ENCODE measurements around the gene NCOR2. TPM values are rescaled to one million over a fixed set of nuclear protein-coding genes. Genes with fewer than 3 reads are reported as not detected.

Gene NCOR2
- total RNA-seq, 1 experiment from 2014 or later = 153 TPM

DNA sequence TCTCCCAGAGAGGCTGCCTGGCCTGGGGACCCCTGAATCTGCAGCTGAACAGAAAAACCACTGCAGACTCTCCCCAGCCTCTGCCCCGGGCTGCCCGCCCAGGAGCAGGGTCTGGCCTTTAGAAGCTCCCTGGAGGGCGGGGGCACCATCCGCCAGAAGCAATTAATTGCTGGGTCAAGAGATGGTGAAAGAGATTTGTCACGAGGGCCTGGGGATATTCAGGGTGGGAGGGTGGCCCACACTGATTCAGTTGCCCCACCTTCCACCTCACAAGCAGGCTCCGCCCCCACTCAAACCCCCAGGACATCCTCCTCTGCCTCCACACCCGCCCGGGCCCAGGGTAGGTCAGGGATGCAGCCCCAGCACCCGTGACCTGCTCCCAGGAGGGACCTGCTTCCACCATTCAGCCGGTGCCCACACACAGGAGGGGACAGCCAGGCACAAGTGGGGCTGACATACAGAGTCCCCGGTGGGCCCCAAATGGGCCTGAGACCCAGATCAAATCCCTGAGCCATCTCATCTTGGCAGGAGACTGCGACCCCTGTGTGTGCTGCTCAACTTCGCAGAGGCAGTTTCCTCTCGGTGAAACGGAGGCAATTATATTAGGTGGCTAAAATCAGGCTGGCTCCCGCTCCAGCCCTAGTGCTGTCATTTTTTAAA, 23.0 kb downstream of the NCOR2 start:
- no peak overlapping the region for H3K4me2 ChIP-seq (ENCODE audit: low read length)
- CTCF ChIA-PET = no interaction called here
- H2AFZ ChIP-seq (ENCODE audit: low read depth, low read length, poor library complexity, severe bottlenecking) = no peak overlapping the region
- RAD21 ChIA-PET (ENCODE audit: low non-redundant PET in 1 of 2, low total read pairs in 2 of 2, uncharacterized antibody in 2 of 2, unreplicated experiment in 2 of 2) = no interaction called here
- 0 out of 4 replicates have a peak, but pooled peaks cover 0 to 3% of the 10 kb centered on the region in 2 experiments for H3K36me3 ChIP-seq (ENCODE audit: control insufficient read depth in 1 of 2, insufficient read depth in 2 of 2, low read length in 2 of 2)
- H3K27me3 ChIP-seq (ENCODE audit: insufficient read depth, low read length) = no peaks in the 10 kb centered on the region
- H3K4me3 ChIP-seq (replicated peaks in 1 of 2; ENCODE audit: low read depth in 1 of 2, low read length in 2 of 2) = no peak overlapping the region
- intact Hi-C loops (cut with micrococcal nuclease) = no loop called here
- BruUV-seq (replicated peaks) = no TSS peak
- no peaks in the 10 kb centered on the region for H3K9me2 ChIP-seq (ENCODE audit: insufficient read depth)
- peaks cover 7 to 42% of the 10 kb centered on the region in 2 experiments; a peak in 3 of 4 replicates for H3K4me1 ChIP-seq (ENCODE audit: control insufficient read depth in 1 of 2, insufficient read depth in 2 of 2, low read length in 2 of 2)
- H3K79me2 ChIP-seq (ENCODE audit: insufficient read depth, low read length) = peaks cover 77% of the 10 kb centered on the region
- POLR2A ChIA-PET = no interaction called here
- DNase-seq (ENCODE audit: low read depth, low spot score) (no peak), ATAC-seq (no peak)
- H3K9me3 ChIP-seq (ENCODE audit: control insufficient read depth in 1 of 2, insufficient read depth in 1 of 2, low read depth in 1 of 2, low read length in 2 of 2) = no peaks in the 10 kb centered on the region
- TF ChIP-seq SP1 (IDR thresholded peaks at IDR 0.05; ENCODE audit: low read depth) = no peak
- TF ChIP-seq ATF3 (IDR thresholded peaks at IDR 0.05) = no peak
- no peak for TF ChIP-seq ZFX (IDR thresholded peaks at IDR 0.05)
- no peak for TF ChIP-seq RAD21 (IDR thresholded peaks at IDR 0.05; ENCODE audit: low read depth)
- TF ChIP-seq SIN3A (IDR thresholded peaks at IDR 0.05; ENCODE audit: low read depth) = no peak
- no peak for TF ChIP-seq MAX (IDR thresholded peaks at IDR 0.05)
- TF ChIP-seq, protein P1, sequence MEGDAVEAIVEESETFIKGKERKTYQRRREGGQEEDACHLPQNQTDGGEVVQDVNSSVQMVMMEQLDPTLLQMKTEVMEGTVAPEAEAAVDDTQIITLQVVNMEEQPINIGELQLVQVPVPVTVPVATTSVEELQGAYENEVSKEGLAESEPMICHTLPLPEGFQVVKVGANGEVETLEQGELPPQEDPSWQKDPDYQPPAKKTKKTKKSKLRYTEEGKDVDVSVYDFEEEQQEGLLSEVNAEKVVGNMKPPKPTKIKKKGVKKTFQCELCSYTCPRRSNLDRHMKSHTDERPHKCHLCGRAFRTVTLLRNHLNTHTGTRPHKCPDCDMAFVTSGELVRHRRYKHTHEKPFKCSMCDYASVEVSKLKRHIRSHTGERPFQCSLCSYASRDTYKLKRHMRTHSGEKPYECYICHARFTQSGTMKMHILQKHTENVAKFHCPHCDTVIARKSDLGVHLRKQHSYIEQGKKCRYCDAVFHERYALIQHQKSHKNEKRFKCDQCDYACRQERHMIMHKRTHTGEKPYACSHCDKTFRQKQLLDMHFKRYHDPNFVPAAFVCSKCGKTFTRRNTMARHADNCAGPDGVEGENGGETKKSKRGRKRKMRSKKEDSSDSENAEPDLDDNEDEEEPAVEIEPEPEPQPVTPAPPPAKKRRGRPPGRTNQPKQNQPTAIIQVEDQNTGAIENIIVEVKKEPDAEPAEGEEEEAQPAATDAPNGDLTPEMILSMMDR (IDR thresholded peaks at IDR 0.05 in 2 of 3, conservative IDR thresholded peaks at IDR 0.05 in 1 of 3; ENCODE audit: borderline replicate concordance in 1 of 3, insufficient read depth in 1 of 3, low read depth in 2 of 3, low read length in 2 of 3) = no peak
- no peak for TF ChIP-seq ZBTB33 (IDR thresholded peaks at IDR 0.05; ENCODE audit: extremely low read depth, insufficient replicate concordance, low read length)
- no peak overlapping the region for H3K27ac ChIP-seq (ENCODE audit: low read depth, low read length)
- no peaks in the 10 kb centered on the region for H4K20me1 ChIP-seq (ENCODE audit: insufficient read depth)
- H3K9ac ChIP-seq (ENCODE audit: low read length) = no peak overlapping the region

Data from HCT116 (cell line).